ENCODE data around the gene IL37. TPM values are rescaled to one million over a fixed set of nuclear protein-coding genes. Genes with fewer than 3 reads are reported as not detected.
A peak's percentile ranks its signal among the peaks of the same experiment; 100 is the strongest.

Gene IL37
- total RNA-seq, 2 donors from 2014 or later: not detected

GRCh38 chr2:112960230-112960825 is 49.4 kb downstream of the IL37 start:
- H3K4me3 Mint-ChIP-seq: no peak overlapping the region
- H3K36me3 Mint-ChIP-seq (ENCODE audit: low read depth): no peaks in the 10 kb centered on the region
- no peaks in the 10 kb centered on the region for H3K27me3 Mint-ChIP-seq (ENCODE audit: insufficient read depth)
- H3K9me3 ChIP-seq (ENCODE audit: control insufficient read depth, low read length): no peaks in the 10 kb centered on the region
- H3K4me1 ChIP-seq (ENCODE audit: control insufficient read depth, insufficient read depth, low read length): no peaks in the 10 kb centered on the region
- no peaks in the 10 kb centered on the region for H3K4me1 Mint-ChIP-seq
- no peaks in the 10 kb centered on the region for H3K36me3 ChIP-seq (ENCODE audit: control insufficient read depth, insufficient read depth, low read length)
- no peak overlapping the region for H3K4me3 ChIP-seq (ENCODE audit: low read length)
- H3K27me3 ChIP-seq (ENCODE audit: control insufficient read depth, insufficient read depth, low read length, poor library complexity, severe bottlenecking): peaks cover 10% of the 10 kb centered on the region
- no peak overlapping the region for H3K27ac Mint-ChIP-seq
- H3K9ac ChIP-seq (ENCODE audit: extremely low read depth, low read length, poor library complexity, severe bottlenecking): no peak overlapping the region
- 68 to 92% methylated on average over 1 to 2 of the region's 2 CpGs for WGBS, 2 experiments (ENCODE audit: insufficient coverage in 1 of 2, insufficient read length in 1 of 2)
- TF ChIP-seq, protein P1, sequence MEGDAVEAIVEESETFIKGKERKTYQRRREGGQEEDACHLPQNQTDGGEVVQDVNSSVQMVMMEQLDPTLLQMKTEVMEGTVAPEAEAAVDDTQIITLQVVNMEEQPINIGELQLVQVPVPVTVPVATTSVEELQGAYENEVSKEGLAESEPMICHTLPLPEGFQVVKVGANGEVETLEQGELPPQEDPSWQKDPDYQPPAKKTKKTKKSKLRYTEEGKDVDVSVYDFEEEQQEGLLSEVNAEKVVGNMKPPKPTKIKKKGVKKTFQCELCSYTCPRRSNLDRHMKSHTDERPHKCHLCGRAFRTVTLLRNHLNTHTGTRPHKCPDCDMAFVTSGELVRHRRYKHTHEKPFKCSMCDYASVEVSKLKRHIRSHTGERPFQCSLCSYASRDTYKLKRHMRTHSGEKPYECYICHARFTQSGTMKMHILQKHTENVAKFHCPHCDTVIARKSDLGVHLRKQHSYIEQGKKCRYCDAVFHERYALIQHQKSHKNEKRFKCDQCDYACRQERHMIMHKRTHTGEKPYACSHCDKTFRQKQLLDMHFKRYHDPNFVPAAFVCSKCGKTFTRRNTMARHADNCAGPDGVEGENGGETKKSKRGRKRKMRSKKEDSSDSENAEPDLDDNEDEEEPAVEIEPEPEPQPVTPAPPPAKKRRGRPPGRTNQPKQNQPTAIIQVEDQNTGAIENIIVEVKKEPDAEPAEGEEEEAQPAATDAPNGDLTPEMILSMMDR (conservative IDR thresholded peaks at IDR 0.05): peak; percentile 63
- no peak overlapping the region for H3K27ac ChIP-seq (ENCODE audit: low read depth, low read length)
- DNase-seq: no peak
- H3K9me3 Mint-ChIP-seq: no peaks in the 10 kb centered on the region

DNA sequence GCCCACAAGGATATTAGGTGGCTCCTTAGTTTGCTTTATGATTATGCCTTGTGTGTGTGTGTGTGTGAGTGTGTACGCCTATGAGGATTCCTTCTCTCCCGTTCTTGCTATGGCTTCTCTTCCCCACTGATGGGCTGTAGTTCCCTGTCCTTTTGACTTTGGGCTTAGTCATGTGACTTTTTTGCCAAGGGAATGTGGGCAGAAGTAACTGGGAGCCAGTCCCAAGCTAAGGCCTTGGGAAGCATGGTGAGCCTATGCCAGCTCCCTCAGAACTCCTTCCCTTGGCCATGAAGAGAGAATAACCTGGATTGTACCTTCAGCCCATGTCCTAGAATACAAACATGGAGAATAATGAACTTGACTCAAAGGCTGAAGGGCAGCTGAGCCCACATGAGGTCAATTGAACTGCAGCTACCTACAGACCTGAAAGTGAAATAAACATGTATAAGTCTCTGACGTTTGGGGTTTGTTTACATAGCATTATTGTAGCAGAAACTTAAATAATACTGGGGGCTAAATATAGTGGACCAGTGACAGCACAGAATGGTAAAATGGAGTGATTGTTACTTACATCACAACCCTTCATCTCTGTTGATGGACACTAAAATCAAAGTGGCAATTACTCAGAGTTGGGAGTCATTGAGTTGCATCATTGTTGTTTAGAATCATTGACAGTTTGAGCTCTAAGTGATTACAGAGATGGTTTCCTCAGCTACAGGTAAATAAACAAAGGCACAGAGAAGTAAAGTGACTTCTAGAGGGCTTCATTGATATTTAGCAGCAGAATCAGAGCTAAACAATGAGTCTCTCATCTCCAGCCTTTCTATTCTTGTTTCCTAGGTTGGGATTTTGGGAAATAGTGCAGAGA is 51.6 kb downstream of the IL37 start:
- Mint-ChIP-seq H3K27me3 (ENCODE audit: insufficient read depth) (peaks cover 3% of the 10 kb centered on the region), H3K27ac (no peak overlapping the region), H3K4me1 (no peaks in the 10 kb centered on the region), H3K4me3 (no peak overlapping the region), H3K36me3 (ENCODE audit: low read depth) (no peaks in the 10 kb centered on the region), H3K9me3 (no peaks in the 10 kb centered on the region)
- peaks cover 24% of the 10 kb centered on the region for H3K27me3 ChIP-seq (ENCODE audit: control insufficient read depth, insufficient read depth, low read length, poor library complexity, severe bottlenecking)
- H3K4me3 ChIP-seq (ENCODE audit: low read length): no peak overlapping the region
- no peak for DNase-seq
- TF ChIP-seq, protein P1 (conservative IDR thresholded peaks at IDR 0.05): no peak
- no peak overlapping the region for H3K27ac ChIP-seq (ENCODE audit: low read depth, low read length)
- H3K9ac ChIP-seq (ENCODE audit: extremely low read depth, low read length, poor library complexity, severe bottlenecking): no peak overlapping the region
- H3K4me1 ChIP-seq (ENCODE audit: control insufficient read depth, insufficient read depth, low read length): no peaks in the 10 kb centered on the region
- no peaks in the 10 kb centered on the region for H3K36me3 ChIP-seq (ENCODE audit: control insufficient read depth, insufficient read depth, low read length)
- H3K9me3 ChIP-seq (ENCODE audit: control insufficient read depth, low read length): no peaks in the 10 kb centered on the region
- WGBS, 2 experiments (ENCODE audit: insufficient coverage in 1 of 2, insufficient read length in 1 of 2): 94 to 100% methylated on average over 1 to 3 of the region's 3 CpGs

DNA sequence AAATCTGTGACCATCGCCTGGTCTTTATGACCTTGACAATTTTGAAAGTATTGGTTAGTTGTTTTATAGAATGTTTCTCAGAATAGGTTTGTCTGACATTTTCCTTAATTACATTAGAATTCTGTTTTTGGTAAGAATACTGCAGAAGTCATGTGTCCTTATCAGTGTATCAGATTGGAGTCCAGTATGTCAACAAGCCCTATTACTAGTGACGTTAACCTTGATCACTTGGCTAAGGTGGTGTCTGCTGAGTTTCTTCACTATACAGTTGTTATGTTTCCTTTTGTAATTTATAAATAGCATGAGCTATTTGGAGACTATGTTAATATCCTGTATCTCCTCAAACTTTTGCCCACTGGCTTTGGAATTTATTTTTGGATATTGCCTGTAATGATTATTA is 56.1 kb downstream of the IL37 start:
- Histone ChIP-seq H3K27me3 (ENCODE audit: control insufficient read depth, insufficient read depth, low read length, poor library complexity, severe bottlenecking) (peaks cover 51% of the 10 kb centered on the region), H3K9me3 (ENCODE audit: control insufficient read depth, low read length) (no peaks in the 10 kb centered on the region), H3K9ac (ENCODE audit: extremely low read depth, low read length, poor library complexity, severe bottlenecking) (no peak overlapping the region), H3K27ac (ENCODE audit: low read depth, low read length) (no peak overlapping the region), H3K4me3 (ENCODE audit: low read length) (no peak overlapping the region), H3K4me1 (ENCODE audit: control insufficient read depth, insufficient read depth, low read length) (no peaks in the 10 kb centered on the region), H3K36me3 (ENCODE audit: control insufficient read depth, insufficient read depth, low read length) (no peaks in the 10 kb centered on the region)
- Mint-ChIP-seq H3K9me3 (no peaks in the 10 kb centered on the region), H3K27me3 (ENCODE audit: insufficient read depth) (peaks cover 19% of the 10 kb centered on the region), H3K4me3 (no peak overlapping the region), H3K27ac (no peak overlapping the region), H3K36me3 (ENCODE audit: low read depth) (no peaks in the 10 kb centered on the region), H3K4me1 (no peaks in the 10 kb centered on the region)
- TF ChIP-seq, protein P1 (conservative IDR thresholded peaks at IDR 0.05): no peak
- DNase-seq: no peak
- 100% methylated on average over 2 of the region's 2 CpGs; no CpG with 5 or more reads in 1 of the 2 experiments for WGBS, 2 experiments (ENCODE audit: insufficient coverage in 1 of 2, insufficient read length in 1 of 2)

Other genes starting within 250 kb of the IL37 start
- gene NT5DC4, start 190.1 kb upstream of the IL37 start, total RNA-seq: not detected
- 10 to 100 TPM; 20.1 to 30.3 TPM for gene CKAP2L, start 146.6 kb upstream of the IL37 start, total RNA-seq
- 1 to 10 TPM in 1 of 2 donors, under 1 TPM in 1; 0.73 to 1.0 TPM for gene IL1A, start 126.7 kb upstream of the IL37 start, total RNA-seq
- gene IL1B, start 74.4 kb upstream of the IL37 start, total RNA-seq: not detected
- gene IL36G, start 66.8 kb downstream of the IL37 start, total RNA-seq: not detected
- not detected for gene IL36A, start 94.3 kb downstream of the IL37 start, total RNA-seq
- gene IL36B, start 141.7 kb downstream of the IL37 start, total RNA-seq: not detected
- gene IL36RN, start 148.0 kb downstream of the IL37 start, total RNA-seq: not detected
- not detected for gene IL1F10, start 156.8 kb downstream of the IL37 start, total RNA-seq
- not detected for gene IL1RN, start 216.4 kb downstream of the IL37 start, total RNA-seq